ENCODE measurements around the gene TMEM63C. TPM values are rescaled to one million over a fixed set of nuclear protein-coding genes. Genes with fewer than 3 reads are reported as not detected.

Gene TMEM63C
- total RNA-seq, 4 donors from 2014 or later: 20.1 to 60.2 (median 33.9) TPM

GRCh38 chr14:77204907-77205306 lies 23.3 kb downstream of the TMEM63C start:
- Histone ChIP-seq H3K27me3 (no peaks in the 10 kb centered on the region), H3K9me3 (no peaks in the 10 kb centered on the region), H3K4me1 (peaks cover 0 to 4% (median 0%) of the 10 kb centered on the region in 4 donors), H3K4me3 (no peak overlapping the region), H3K36me3 (no peaks in the 10 kb centered on the region), H3K27ac (no peak overlapping the region)
- intact Hi-C loops (cut with DNase I; ENCODE audit: low total_unique reads): no loop called here
- WGBS, 2 donors (ENCODE audit: low coverage in 1 of 2): 33 to 87% methylated on average over 1 of the region's 1 CpG
- in situ Hi-C loops (cut with MboI; ENCODE audit: low pct_ligation_motif_present in 1 of 4, low pct_unique_long_range_greater_than_20kb in 1 of 4, low sequenced_read_pairs in 3 of 4): no loop called here
- no peak for TF ChIP-seq CTCF (IDR thresholded peaks at IDR 0.05)
- TF ChIP-seq POLR2AphosphoS5 (IDR thresholded peaks at IDR 0.05): no peak
- DNase-seq: no peak

- H3K27me3 ChIP-seq: no peaks in the 10 kb centered on the region
- no peak for DNase-seq
- H3K4me1 ChIP-seq: peaks cover 0 to 4% (median 0%) of the 10 kb centered on the region in 4 donors
- no peaks in the 10 kb centered on the region for H3K36me3 ChIP-seq
- H3K4me3 ChIP-seq: no peak overlapping the region
- no peak for TF ChIP-seq EP300 (IDR thresholded peaks at IDR 0.05; ENCODE audit: low read depth)
- no peak for TF ChIP-seq CTCF (IDR thresholded peaks at IDR 0.05)
- TF ChIP-seq POLR2AphosphoS5 (IDR thresholded peaks at IDR 0.05): no peak
- no peak for TF ChIP-seq POLR2A (IDR thresholded peaks at IDR 0.05)
- in situ Hi-C loops (cut with MboI; ENCODE audit: low pct_ligation_motif_present in 1 of 4, low pct_unique_long_range_greater_than_20kb in 1 of 4, low sequenced_read_pairs in 3 of 4) (no loop called here), intact Hi-C loops (cut with DNase I; ENCODE audit: low total_unique reads) (no loop called here)
- no peaks in the 10 kb centered on the region for H3K9me3 ChIP-seq
- H3K27ac ChIP-seq: no peak overlapping the region
- WGBS, 2 donors (ENCODE audit: low coverage in 1 of 2): 65 to 75% methylated on average over 1 to 4 of the region's 4 CpGs
Observed at GRCh38 chr14:77205566-77205965, 24.0 kb downstream of the TMEM63C start.

- no peak overlapping the region for H3K4me3 ChIP-seq
- no peaks in the 10 kb centered on the region for H3K27me3 ChIP-seq
- intact Hi-C loops (cut with DNase I; ENCODE audit: low total_unique reads): no loop called here
- no peak for DNase-seq
- no peak overlapping the region for H3K27ac ChIP-seq
- H3K4me1 ChIP-seq: peaks cover 0 to 4% (median 0%) of the 10 kb centered on the region in 4 donors
- WGBS, 2 donors (ENCODE audit: low coverage in 1 of 2): 86% methylated on average over 2 of the region's 2 CpGs; no CpG with 5 or more reads in 1 of the 2 donors
- H3K9me3 ChIP-seq: no peaks in the 10 kb centered on the region
- no peak for TF ChIP-seq EP300 (IDR thresholded peaks at IDR 0.05; ENCODE audit: low read depth)
- TF ChIP-seq POLR2A (IDR thresholded peaks at IDR 0.05): no peak
- no peak for TF ChIP-seq CTCF (IDR thresholded peaks at IDR 0.05)
- in situ Hi-C loops (cut with MboI; ENCODE audit: low pct_ligation_motif_present in 1 of 4, low pct_unique_long_range_greater_than_20kb in 1 of 4, low sequenced_read_pairs in 3 of 4): no loop called here
- no peaks in the 10 kb centered on the region for H3K36me3 ChIP-seq
Observed at GRCh38 chr14:77206261-77206824, 24.7 kb downstream of the TMEM63C start.

GRCh38 chr14:77206877-77207389 lies 25.3 kb downstream of the TMEM63C start:
- intact Hi-C loops (cut with DNase I; ENCODE audit: low total_unique reads): no loop called here
- Histone ChIP-seq H3K9me3 (no peaks in the 10 kb centered on the region), H3K4me3 (no peak overlapping the region), H3K4me1 (peaks cover 0 to 4% (median 0%) of the 10 kb centered on the region in 4 donors), H3K36me3 (no peaks in the 10 kb centered on the region), H3K27ac (no peak overlapping the region), H3K27me3 (no peaks in the 10 kb centered on the region)
- TF ChIP-seq EP300 (IDR thresholded peaks at IDR 0.05; ENCODE audit: low read depth) (no peak), CTCF (IDR thresholded peaks at IDR 0.05) (no peak), POLR2A (IDR thresholded peaks at IDR 0.05) (no peak), POLR2AphosphoS5 (IDR thresholded peaks at IDR 0.05) (no peak)
- in situ Hi-C loops (cut with MboI; ENCODE audit: low pct_ligation_motif_present in 1 of 4, low pct_unique_long_range_greater_than_20kb in 1 of 4, low sequenced_read_pairs in 3 of 4): no loop called here
- 61 to 100% methylated on average over 1 to 2 of the region's 2 CpGs for WGBS, 2 donors (ENCODE audit: low coverage in 1 of 2)
- no peak for DNase-seq
